ENCODE results near the gene TRIM28.
A peak's percentile ranks its signal among the peaks of the same experiment; 100 is the strongest.
"Not testable (repeated sequence)": the region's sequence is repeated elsewhere in the genome, so short reads cannot be mapped to it uniquely, and the experiment has no call there.

Gene TRIM28

GRCh38 chr19:58543826-58544590 lies at the start of gene TRIM28:
Gene TRIM28 (plus strand): TSS chr19:58544064. CDS start chr19:58544758, 694 bp downstream.
- intact Hi-C loops (cut with DNase I) = loop anchor here (1.0 kb wide), 1 partner anchor 11 kb away; the partner anchor contains the start of gene CHMP2A
- peak; percentile 95 to 99 (median 97) for DNase-seq

- DNase-seq = no peak
- intact Hi-C loops (cut with DNase I) = no loop called here
These were observed 46.2 kb upstream of the TRIM28 start for GRCh38 chr19:58497634-58498170.

GRCh38 chr19:58498316-58499020 lies 45.4 kb upstream of the TRIM28 start:
- no peak for DNase-seq
- intact Hi-C loops (cut with DNase I) = no loop called here

GRCh38 chr19:58499021-58499927 lies 44.6 kb upstream of the TRIM28 start:
- intact Hi-C loops (cut with DNase I) = no loop called here
- peak; percentile 98 to 100 (median 100) for DNase-seq

- no peak for DNase-seq
- intact Hi-C loops (cut with DNase I) = no loop called here
These were observed 43.6 kb upstream of the TRIM28 start for GRCh38 chr19:58500242-58500641.

- DNase-seq; intact Hi-C loops (cut with DNase I): not testable (repeated sequence)
These were observed 36.2 kb upstream of the TRIM28 start for GRCh38 chr19:58507602-58508223.

- peak in 1 of 10 donors; percentile 49 for DNase-seq
- intact Hi-C loops (cut with DNase I) = no loop called here
These were observed 34.2 kb upstream of the TRIM28 start for GRCh38 chr19:58509731-58510083.

- DNase-seq = peak in 1 of 10 donors; percentile 34
- intact Hi-C loops (cut with DNase I) = no loop called here
These were observed 33.6 kb upstream of the TRIM28 start for GRCh38 chr19:58510084-58510862.

- DNase-seq = peak in 2 of 10 donors; percentile 48 to 82
- intact Hi-C loops (cut with DNase I) = no loop called here
These were observed 32.3 kb upstream of the TRIM28 start, which contains the start of gene SLC27A5 for GRCh38 chr19:58511353-58512208. Gene SLC27A5 (minus strand): TSS chr19:58511992. CDS start chr19:58511955, 37 bp downstream.

GRCh38 chr19:58513213-58513693 lies 30.6 kb upstream of the TRIM28 start:
- intact Hi-C loops (cut with DNase I) = no loop called here
- DNase-seq = peak in 1 of 10 donors; percentile 79

GRCh38 chr19:58513694-58514563 lies 29.9 kb upstream of the TRIM28 start:
- peak; percentile 74 to 99 (median 88) for DNase-seq
- intact Hi-C loops (cut with DNase I) = no loop called here

- DNase-seq = no peak
- intact Hi-C loops (cut with DNase I) = no loop called here
These were observed 29.3 kb upstream of the TRIM28 start for GRCh38 chr19:58514564-58515022.

- no peak for DNase-seq
- intact Hi-C loops (cut with DNase I) = no loop called here
These were observed 28.6 kb upstream of the TRIM28 start for GRCh38 chr19:58515259-58515658.

- peak in 2 of 10 donors; percentile 49 to 74 for DNase-seq
These were observed 27.5 kb upstream of the TRIM28 start for GRCh38 chr19:58516246-58516836.

GRCh38 chr19:58516964-58517833 lies 26.7 kb upstream of the TRIM28 start:
- DNase-seq = peak in 2 of 10 donors; percentile 67 to 78
- intact Hi-C loops (cut with DNase I) = no loop called here

More at GRCh38 chr19:58516246-58516836, 27.5 kb upstream of the TRIM28 start:
- intact Hi-C loops (cut with DNase I) = no loop called here
